HG02943 (cell line): Measurements from ENCODE around the gene EFNB3.

Source experiments
- ATAC-seq: cut with Tn5 transposase; IDR thresholded peaks from one replicate; pipeline ENCODE4 v1.9.1; 2021; ENCODE audit warnings: mild to moderate bottlenecking, low read depth, moderate library complexity; ENCODE audit not compliant: unreplicated experiment

The EFNB3 gene

DNA sequence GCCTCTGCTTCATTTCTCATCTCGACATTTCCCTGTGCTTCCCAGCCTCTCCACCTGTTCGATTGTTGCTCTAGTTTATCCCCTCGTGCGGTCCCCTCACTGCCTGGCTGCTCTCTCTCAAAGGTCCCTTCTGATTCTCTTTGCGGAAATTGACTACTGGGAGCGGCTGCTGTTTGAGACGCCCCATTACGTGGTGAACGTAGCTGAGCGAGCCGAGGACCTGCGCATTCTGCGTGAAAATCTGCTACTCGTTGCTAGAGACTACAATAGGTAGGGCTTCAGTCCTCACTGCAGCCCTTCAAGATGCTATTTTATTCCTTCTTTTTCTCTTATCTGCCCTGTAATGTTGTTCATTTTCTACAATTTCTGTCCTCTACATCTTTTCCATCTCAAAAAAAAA is 52.0 kb downstream of the EFNB3 start:
- no peak for ATAC-seq
